ENCODE results near the gene LRRC45.

The LRRC45 gene

GRCh38 chr17:82051776-82052637, 28.9 kb downstream of the LRRC45 start, which contains the start of the genes GPS1 and RFNG:
Gene GPS1, plus strand, starts transcription at chr17:82051898. Its CDS starts 34 bp downstream, at chr17:82051932.
Gene RFNG, minus strand, starts transcription at chr17:82051811. Its CDS starts 45 bp downstream, at chr17:82051766.
- peak; percentile 84 for DNase-seq (ENCODE audit: low spot score)

GRCh38 chr17:82052638-82053059, 29.5 kb downstream of the LRRC45 start:
- DNase-seq (ENCODE audit: low spot score), result peak; percentile 22

- DNase-seq (ENCODE audit: low spot score), result no peak
These were observed 30.0 kb downstream of the LRRC45 start for GRCh38 chr17:82053130-82053529.

GRCh38 chr17:82053556-82054263, 30.6 kb downstream of the LRRC45 start:
- DNase-seq (ENCODE audit: low spot score), result no peak

GRCh38 chr17:82054351-82055022, 31.4 kb downstream of the LRRC45 start:
- no peak for DNase-seq (ENCODE audit: low spot score)

- no peak for DNase-seq (ENCODE audit: low spot score)
These were observed 32.2 kb downstream of the LRRC45 start for GRCh38 chr17:82055023-82055964.

GRCh38 chr17:82055965-82056728, 33.0 kb downstream of the LRRC45 start:
- no peak for DNase-seq (ENCODE audit: low spot score)

- no peak for DNase-seq (ENCODE audit: low spot score)
These were observed 33.9 kb downstream of the LRRC45 start for GRCh38 chr17:82056729-82057621.

GRCh38 chr17:82058230-82058854, 35.2 kb downstream of the LRRC45 start:
- DNase-seq (ENCODE audit: low spot score), result no peak

- DNase-seq (ENCODE audit: low spot score), result no peak
These were observed 35.7 kb downstream of the LRRC45 start for GRCh38 chr17:82058855-82059249.

- DNase-seq (ENCODE audit: low spot score), result no peak
These were observed 36.3 kb downstream of the LRRC45 start for GRCh38 chr17:82059272-82060000.

- no peak for DNase-seq (ENCODE audit: low spot score)
These were observed 36.9 kb downstream of the LRRC45 start for GRCh38 chr17:82060001-82060380.

GRCh38 chr17:82060614-82061013, 37.5 kb downstream of the LRRC45 start:
- no peak for DNase-seq (ENCODE audit: low spot score)

GRCh38 chr17:82061047-82061925, 38.2 kb downstream of the LRRC45 start:
- no peak for DNase-seq (ENCODE audit: low spot score)

GRCh38 chr17:82062076-82062983, 39.2 kb downstream of the LRRC45 start:
- no peak for DNase-seq (ENCODE audit: low spot score)

GRCh38 chr17:82062984-82063368, 39.9 kb downstream of the LRRC45 start:
- no peak for DNase-seq (ENCODE audit: low spot score)

All from AG08395 (cell line).